Esophagus (tissue), 2 donors: ENCODE results near the gene MTHFD2L. TPM values are rescaled to one million over a fixed set of nuclear protein-coding genes. Genes with fewer than 3 reads are reported as not detected.

ENCODE experiments used
- H3K27ac ChIP-seq, 2 donors: one replicate each; pipeline ENCODE4 v1.5.1; 2013; ENCODE audit warnings: low read depth in 2 of 2, mild to moderate bottlenecking in 2 of 2, inconsistent platforms in 1 of 2, low read length in 1 of 2, moderate library complexity in 1 of 2
- H3K27me3 ChIP-seq, 2 donors: one replicate each; pipeline ENCODE4 v1.6.1; 2013; ENCODE audit warnings: low read length in 2 of 2, control low read depth in 1 of 2, mild to moderate bottlenecking in 1 of 2; ENCODE audit not compliant: insufficient read depth in 2 of 2, control insufficient read depth in 1 of 2
- H3K36me3 ChIP-seq, 2 donors: one replicate each; pipeline ENCODE4 v1.6.1; 2013; ENCODE audit warnings: low read length in 1 of 2; ENCODE audit not compliant: control insufficient read depth in 2 of 2, insufficient read depth in 2 of 2
- H3K4me1 ChIP-seq, 2 donors: one replicate each; pipeline ENCODE4 v1.6.1; 2013; ENCODE audit warnings: low read length in 1 of 2; ENCODE audit not compliant: control insufficient read depth in 2 of 2, insufficient read depth in 2 of 2
- H3K4me3 ChIP-seq, 2 donors: one replicate each; pipeline ENCODE4 v1.5.1; 2013; ENCODE audit warnings: low read length in 2 of 2, mild to moderate bottlenecking in 2 of 2, low read depth in 1 of 2, moderate library complexity in 1 of 2
- H3K9me3 ChIP-seq, 2 donors: one replicate each; pipeline ENCODE4 v1.6.1; 2013; ENCODE audit warnings: mild to moderate bottlenecking in 2 of 2, low read depth in 1 of 2, low read length in 1 of 2, moderate library complexity in 1 of 2; ENCODE audit not compliant: control insufficient read depth in 2 of 2, insufficient read depth in 1 of 2
- WGBS, 2 donors: extraction: QIAGEN DNeasy Blood & Tissue Kit; methylation state at CpG; one replicate each; pipeline ENCODE4 v1.1.7; 2013; 5-methylcytosine and 5-hydroxymethylcytosine counted together
- polyA plus RNA-seq, 2 donors: library from polyadenylated mRNA; stranded (reverse); fragments of 200-250 nt; gene quantifications; one replicate each; pipeline ENCODE4 v1.2.3, GENCODE V29; 2013
- donor health status: healthy with polysubstance abuse.
- donor health status: Bipolar disorder and iron deficiency.

The MTHFD2L gene
- polyA plus RNA-seq, 2 donors: 5.9 to 6.2 TPM

GRCh38 chr4:74284053-74284452, 126.1 kb downstream of the MTHFD2L start:
- H3K4me3 ChIP-seq: no peak overlapping the region
- WGBS, 2 donors: 36 to 47% methylated on average over 3 of the region's 3 CpGs

DNA sequence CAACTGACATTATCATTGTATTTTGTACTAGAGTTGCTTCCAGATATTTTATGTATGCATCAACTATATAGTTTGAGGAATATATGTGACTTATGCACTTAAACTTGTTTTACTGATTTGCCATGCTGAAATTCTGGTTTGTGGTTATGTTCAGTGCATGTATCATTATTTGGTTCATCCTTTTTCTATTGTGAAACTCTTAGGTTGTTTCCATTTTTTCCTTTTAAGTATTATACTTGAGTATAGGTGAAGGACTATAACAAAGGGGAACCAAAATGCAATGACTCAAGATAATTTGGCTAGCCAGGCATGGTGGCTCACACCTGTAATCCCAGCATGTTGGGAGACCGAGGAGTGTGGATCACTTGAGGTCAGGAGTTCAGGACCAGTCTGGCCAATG, 129.2 kb downstream of the MTHFD2L start:
- Histone ChIP-seq H3K4me1 (no peaks in the 10 kb centered on the region), H3K9me3 (no peaks in the 10 kb centered on the region), H3K27me3 (no peaks in the 10 kb centered on the region), H3K4me3 (no peak overlapping the region), H3K27ac (peak overlapping the region in 1 of 2 donors; percentile 7), H3K36me3 (no peaks in the 10 kb centered on the region)
- 64 to 77% methylated on average over 1 of the region's 1 CpG for WGBS, 2 donors

More at GRCh38 chr4:74284053-74284452, 126.1 kb downstream of the MTHFD2L start:
- Histone ChIP-seq H3K36me3 (no peaks in the 10 kb centered on the region), H3K9me3 (no peaks in the 10 kb centered on the region), H3K27me3 (no peaks in the 10 kb centered on the region), H3K4me1 (no peaks in the 10 kb centered on the region), H3K27ac (no peak overlapping the region)

DNA sequence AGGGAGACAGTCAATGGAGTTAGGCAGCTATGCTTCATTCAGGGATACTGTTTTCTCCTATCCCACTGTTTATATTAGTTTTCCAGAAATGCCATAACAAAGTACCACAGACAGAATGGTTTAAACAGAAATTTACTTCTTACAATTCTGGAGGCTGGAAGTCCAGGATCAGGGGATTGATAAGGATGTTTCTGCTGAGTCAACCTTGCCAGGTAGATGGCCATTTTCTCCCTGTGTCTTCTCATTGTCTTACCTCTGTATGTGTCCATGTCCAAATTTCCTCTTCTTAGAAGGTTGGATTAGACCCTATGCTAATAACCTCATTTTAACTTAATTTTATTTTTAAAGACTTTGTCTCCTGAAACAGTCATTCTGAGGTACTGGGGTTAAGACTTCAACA, 129.9 kb downstream of the MTHFD2L start:
- no peaks in the 10 kb centered on the region for H3K27me3 ChIP-seq
- H3K36me3 ChIP-seq: no peaks in the 10 kb centered on the region
- H3K9me3 ChIP-seq: no peaks in the 10 kb centered on the region
- no peak overlapping the region for H3K4me3 ChIP-seq
- no peaks in the 10 kb centered on the region for H3K4me1 ChIP-seq
- H3K27ac ChIP-seq: no peak overlapping the region

- H3K27me3 ChIP-seq: no peaks in the 10 kb centered on the region
- 88 to 94% methylated on average over 1 of the region's 1 CpG for WGBS, 2 donors
- no peak overlapping the region for H3K27ac ChIP-seq
- H3K4me3 ChIP-seq: no peak overlapping the region
- H3K36me3 ChIP-seq: no peaks in the 10 kb centered on the region
- no peaks in the 10 kb centered on the region for H3K9me3 ChIP-seq
- peaks cover 0 to 2% of the 10 kb centered on the region in 2 donors for H3K4me1 ChIP-seq
Observed at GRCh38 chr4:74291471-74291870, 133.6 kb downstream of the MTHFD2L start.

DNA sequence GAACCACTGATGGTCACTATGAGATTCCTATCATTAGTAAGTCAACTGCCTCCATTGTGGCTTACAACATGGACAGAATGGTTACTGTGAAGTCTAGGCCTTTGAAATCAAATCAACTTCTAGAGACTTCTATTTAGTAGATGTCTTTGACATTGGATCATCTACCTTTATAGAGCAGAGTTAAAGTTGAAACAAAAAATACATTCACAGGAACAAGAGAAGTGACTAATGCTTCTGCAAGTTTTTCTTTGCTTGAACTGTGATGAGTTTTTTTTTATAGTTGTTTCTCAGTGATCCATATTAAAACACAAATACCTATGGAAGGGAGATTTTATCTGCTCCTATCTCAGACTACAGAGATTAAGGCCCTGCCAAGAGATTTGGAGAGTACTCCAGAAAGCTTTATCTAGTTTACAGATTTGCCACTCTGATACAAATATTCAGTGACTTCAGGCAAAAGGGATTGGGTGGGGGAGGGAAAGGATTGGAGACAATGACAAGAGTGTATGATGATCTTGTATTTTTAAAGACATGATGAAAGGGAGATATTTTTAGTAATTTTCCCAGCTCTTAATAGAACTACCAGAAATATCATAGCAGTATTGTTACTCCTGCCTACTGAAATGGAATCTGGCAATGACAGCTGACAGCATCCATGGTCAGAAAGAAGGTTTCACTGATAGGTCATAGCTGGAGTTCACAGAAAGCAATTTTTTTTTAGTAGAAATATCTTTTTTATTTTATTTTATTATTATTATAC, 134.4 kb downstream of the MTHFD2L start:
- Histone ChIP-seq H3K4me1 (peaks cover 0 to 2% of the 10 kb centered on the region in 2 donors), H3K27me3 (no peaks in the 10 kb centered on the region), H3K4me3 (no peak overlapping the region), H3K36me3 (no peaks in the 10 kb centered on the region), H3K27ac (peak overlapping the region in 1 of 2 donors; percentile 21), H3K9me3 (no peaks in the 10 kb centered on the region)

GRCh38 chr4:74293558-74293957, 135.6 kb downstream of the MTHFD2L start:
- Histone ChIP-seq H3K4me3 (no peak overlapping the region), H3K4me1 (peaks cover 0 to 2% of the 10 kb centered on the region in 2 donors), H3K27me3 (no peaks in the 10 kb centered on the region), H3K36me3 (no peaks in the 10 kb centered on the region), H3K27ac (no peak overlapping the region), H3K9me3 (no peaks in the 10 kb centered on the region)
- WGBS, 2 donors: 68 to 87% methylated on average over 2 of the region's 2 CpGs

- H3K27ac ChIP-seq: no peak overlapping the region
- no peaks in the 10 kb centered on the region for H3K36me3 ChIP-seq
- no peaks in the 10 kb centered on the region for H3K9me3 ChIP-seq
- 89 to 93% methylated on average over 1 of the region's 1 CpG for WGBS, 2 donors
- H3K27me3 ChIP-seq: no peaks in the 10 kb centered on the region
- H3K4me1 ChIP-seq: peaks cover 0 to 2% of the 10 kb centered on the region in 2 donors
- no peak overlapping the region for H3K4me3 ChIP-seq
Observed at GRCh38 chr4:74294681-74295080, 136.8 kb downstream of the MTHFD2L start.

GRCh38 chr4:74297539-74297938, 139.6 kb downstream of the MTHFD2L start:
- Histone ChIP-seq H3K4me1 (peaks cover 0 to 2% of the 10 kb centered on the region in 2 donors), H3K36me3 (no peaks in the 10 kb centered on the region), H3K27ac (no peak overlapping the region), H3K27me3 (no peaks in the 10 kb centered on the region), H3K9me3 (no peaks in the 10 kb centered on the region), H3K4me3 (no peak overlapping the region)
- 83 to 86% methylated on average over 1 of the region's 1 CpG for WGBS, 2 donors

GRCh38 chr4:74304095-74304625, 146.2 kb downstream of the MTHFD2L start:
- WGBS, 2 donors: 82 to 90% methylated on average over 4 of the region's 4 CpGs
- H3K36me3 ChIP-seq: no peaks in the 10 kb centered on the region

GRCh38 chr4:74305000-74305399, 147.1 kb downstream of the MTHFD2L start:
- Histone ChIP-seq H3K4me1 (no peaks in the 10 kb centered on the region), H3K9me3 (no peaks in the 10 kb centered on the region), H3K27ac (no peak overlapping the region), H3K4me3 (no peak overlapping the region), H3K27me3 (no peaks in the 10 kb centered on the region), H3K36me3 (no peaks in the 10 kb centered on the region)
- WGBS, 2 donors: 71 to 74% methylated on average over 1 of the region's 1 CpG

More at GRCh38 chr4:74304095-74304625, 146.2 kb downstream of the MTHFD2L start:
- no peak overlapping the region for H3K4me3 ChIP-seq
- no peaks in the 10 kb centered on the region for H3K9me3 ChIP-seq
- no peaks in the 10 kb centered on the region for H3K4me1 ChIP-seq
- no peaks in the 10 kb centered on the region for H3K27me3 ChIP-seq
- no peak overlapping the region for H3K27ac ChIP-seq
